Peyer's patch (tissue), 4 donors: ENCODE data around the gene SLC4A1AP. TPM values are rescaled to one million over a fixed set of nuclear protein-coding genes. Genes with fewer than 3 reads are reported as not detected.

Source experiments
- DNase-seq, 3 donors: peaks; one replicate each; pipeline ENCODE4 v3.0.0-alpha.2; 2017 to 2019
- H3K27ac ChIP-seq, 4 donors: fragments of 200-600 bp; sonication (generic); one replicate each; pipeline ENCODE4 v1.5.1; 2016 to 2019
- H3K27me3 ChIP-seq, 2 donors: fragments of 200-600 bp; sonication (generic); one replicate each; pipeline ENCODE4 v1.5.1; 2019
- H3K36me3 ChIP-seq, 3 donors: fragments of 200-600 bp; sonication (generic); one replicate each; pipeline ENCODE4 v1.5.1; 2016 to 2019
- H3K4me1 ChIP-seq, 4 donors: fragments of 200-600 bp; sonication (generic); one replicate each; pipeline ENCODE4 v1.5.1; 2016 to 2019
- H3K4me3 ChIP-seq, 4 donors: fragments of 200-600 bp; sonication (generic); 1 replicate in 3 of 4; 2 replicates in 1 of 4; pipeline ENCODE4 v1.5.1; 2016 to 2019; ENCODE audit warnings: mild to moderate bottlenecking in 1 of 4
- H3K9me3 ChIP-seq, 4 donors: fragments of 200-600 bp; sonication (generic); one replicate each; pipeline ENCODE4 v1.5.1; 2016 to 2019; ENCODE audit warnings: mild to moderate bottlenecking in 1 of 4
- POLR2A ChIP-seq, 2 donors: fragments of 450-650 bp; IDR thresholded peaks; one replicate each; pipeline ENCODE4 v1.5.1; 2017; ENCODE audit warnings: antibody characterized with exemption in 2 of 2, mild to moderate bottlenecking in 2 of 2, moderate library complexity in 2 of 2
- total RNA-seq, 4 donors: library from RNA; depleted of rRNA; stranded (reverse); fragments of >200 nt; gene quantifications; one replicate each; pipeline ENCODE4 v1.1.0, GENCODE V29; 2016
- TF ChIP-seq, protein P1 (sequence below), 6 experiments: fragments of 450-650 bp in 4 of 6; fragments of 200-600 bp in 2 of 6; sonication (generic) in 1 of 6; IDR thresholded peaks; one replicate each; pipeline ENCODE4 v1.5.1; 2017 to 2019; ENCODE audit warnings: antibody characterized with exemption in 6 of 6, mild to moderate bottlenecking in 3 of 6, moderate library complexity in 1 of 6

SLC4A1AP gene
- total RNA-seq, 4 donors from 2014 or later: 18.6 to 47.0 (median 21.9) TPM

DNA sequence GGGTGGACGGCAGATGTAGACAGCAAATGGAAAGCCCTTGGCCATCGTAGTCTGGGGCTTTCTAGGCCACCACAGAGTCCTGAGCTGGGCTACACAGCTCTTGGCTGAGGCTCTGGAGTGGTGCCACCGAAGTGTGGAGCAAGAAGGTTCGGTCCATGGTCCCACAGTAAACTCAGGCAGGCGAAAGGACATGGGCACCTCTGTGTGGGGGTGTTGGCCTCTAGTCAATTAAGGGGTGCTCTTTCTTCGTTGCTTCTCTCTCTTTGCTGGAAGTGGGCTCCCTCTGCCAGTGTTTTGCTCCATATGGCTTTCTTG lies 73.2 kb downstream of the SLC4A1AP start:
- H3K4me1 ChIP-seq: peaks cover 3 to 17% (median 6%) of the 10 kb centered on the region in 4 donors
- TF ChIP-seq POLR2A (IDR thresholded peaks at IDR 0.05): no peak
- TF ChIP-seq, protein P1, sequence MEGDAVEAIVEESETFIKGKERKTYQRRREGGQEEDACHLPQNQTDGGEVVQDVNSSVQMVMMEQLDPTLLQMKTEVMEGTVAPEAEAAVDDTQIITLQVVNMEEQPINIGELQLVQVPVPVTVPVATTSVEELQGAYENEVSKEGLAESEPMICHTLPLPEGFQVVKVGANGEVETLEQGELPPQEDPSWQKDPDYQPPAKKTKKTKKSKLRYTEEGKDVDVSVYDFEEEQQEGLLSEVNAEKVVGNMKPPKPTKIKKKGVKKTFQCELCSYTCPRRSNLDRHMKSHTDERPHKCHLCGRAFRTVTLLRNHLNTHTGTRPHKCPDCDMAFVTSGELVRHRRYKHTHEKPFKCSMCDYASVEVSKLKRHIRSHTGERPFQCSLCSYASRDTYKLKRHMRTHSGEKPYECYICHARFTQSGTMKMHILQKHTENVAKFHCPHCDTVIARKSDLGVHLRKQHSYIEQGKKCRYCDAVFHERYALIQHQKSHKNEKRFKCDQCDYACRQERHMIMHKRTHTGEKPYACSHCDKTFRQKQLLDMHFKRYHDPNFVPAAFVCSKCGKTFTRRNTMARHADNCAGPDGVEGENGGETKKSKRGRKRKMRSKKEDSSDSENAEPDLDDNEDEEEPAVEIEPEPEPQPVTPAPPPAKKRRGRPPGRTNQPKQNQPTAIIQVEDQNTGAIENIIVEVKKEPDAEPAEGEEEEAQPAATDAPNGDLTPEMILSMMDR (IDR thresholded peaks at IDR 0.05): no peak
- H3K36me3 ChIP-seq: no peaks in the 10 kb centered on the region
- no peaks in the 10 kb centered on the region for H3K27me3 ChIP-seq
- no peak overlapping the region for H3K4me3 ChIP-seq
- peak overlapping the region in 2 of 4 donors; percentile 72 for H3K27ac ChIP-seq
- no peak for DNase-seq
- H3K9me3 ChIP-seq: no peaks in the 10 kb centered on the region

DNA sequence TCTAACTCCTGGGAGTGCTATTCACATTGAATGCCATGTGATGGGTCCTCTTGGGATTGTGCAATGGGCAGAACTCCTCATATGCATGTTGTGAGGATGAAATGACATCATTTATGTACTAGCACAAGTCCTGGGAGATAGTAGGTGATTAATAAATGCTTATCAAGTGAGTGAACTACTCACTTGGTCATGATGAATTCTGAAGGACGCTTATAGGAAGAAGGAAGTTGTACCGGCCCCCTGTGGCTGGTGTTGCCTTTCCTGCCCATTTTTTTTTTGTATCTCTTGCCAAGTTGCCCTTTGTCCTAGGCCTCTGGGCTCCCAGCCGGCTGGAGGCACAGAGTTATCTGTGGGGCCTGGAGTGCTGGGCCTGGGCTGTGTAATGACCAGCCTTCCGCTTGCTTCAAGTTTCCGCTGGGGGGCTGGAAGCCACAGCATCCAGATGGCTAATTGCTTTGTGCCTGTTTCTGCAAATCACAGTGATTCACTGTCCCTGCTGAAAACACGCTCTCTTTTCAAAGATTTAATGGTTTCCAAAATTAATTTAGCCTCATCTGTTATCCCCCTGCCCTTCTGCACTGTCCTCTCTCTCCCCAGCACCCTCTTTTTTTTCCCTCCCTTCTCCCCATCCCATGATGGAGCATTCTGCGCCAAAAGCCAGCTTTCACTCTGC lies 74.1 kb downstream of the SLC4A1AP start:
- Histone ChIP-seq H3K36me3 (no peaks in the 10 kb centered on the region), H3K4me1 (peaks cover 3 to 17% (median 6%) of the 10 kb centered on the region in 4 donors), H3K27me3 (no peaks in the 10 kb centered on the region), H3K9me3 (no peaks in the 10 kb centered on the region), H3K4me3 (no peak overlapping the region), H3K27ac (peak overlapping the region in 2 of 4 donors; percentile 38 to 72)
- TF ChIP-seq, protein P1 (IDR thresholded peaks at IDR 0.05): peak in 3 of 6 experiments; percentile 6 to 35 (median 29)
- no peak for TF ChIP-seq POLR2A (IDR thresholded peaks at IDR 0.05)
- DNase-seq: peak in 2 of 3 donors; percentile 60 to 65

- TF ChIP-seq, protein P1 (IDR thresholded peaks at IDR 0.05): no peak
- TF ChIP-seq POLR2A (IDR thresholded peaks at IDR 0.05): no peak
- Histone ChIP-seq H3K4me3 (no peak overlapping the region), H3K27ac (peak overlapping the region in 2 of 4 donors; percentile 38 to 72), H3K27me3 (no peaks in the 10 kb centered on the region), H3K9me3 (no peaks in the 10 kb centered on the region), H3K4me1 (peaks cover 3 to 17% (median 6%) of the 10 kb centered on the region in 4 donors), H3K36me3 (no peaks in the 10 kb centered on the region)
- DNase-seq: no peak
Measured at GRCh38 chr2:27738349-27739057, 74.8 kb downstream of the SLC4A1AP start.

GRCh38 chr2:27739058-27739373 lies 75.3 kb downstream of the SLC4A1AP start:
- no peak for DNase-seq
- no peak overlapping the region for H3K4me3 ChIP-seq
- H3K36me3 ChIP-seq: no peaks in the 10 kb centered on the region
- no peak for TF ChIP-seq POLR2A (IDR thresholded peaks at IDR 0.05)
- TF ChIP-seq, protein P1 (IDR thresholded peaks at IDR 0.05): no peak
- H3K4me1 ChIP-seq: peaks cover 3 to 17% (median 6%) of the 10 kb centered on the region in 4 donors
- H3K27ac ChIP-seq: no peak overlapping the region
- no peaks in the 10 kb centered on the region for H3K27me3 ChIP-seq
- H3K9me3 ChIP-seq: no peaks in the 10 kb centered on the region

- TF ChIP-seq POLR2A (IDR thresholded peaks at IDR 0.05): no peak
- TF ChIP-seq, protein P1 (IDR thresholded peaks at IDR 0.05): no peak
- H3K9me3 ChIP-seq: no peaks in the 10 kb centered on the region
- H3K36me3 ChIP-seq: no peaks in the 10 kb centered on the region
- H3K4me1 ChIP-seq: peaks cover 0 to 6% (median 4%) of the 10 kb centered on the region in 4 donors
- H3K4me3 ChIP-seq: no peak overlapping the region
- no peak for DNase-seq
- no peak overlapping the region for H3K27ac ChIP-seq
- no peaks in the 10 kb centered on the region for H3K27me3 ChIP-seq
Measured at GRCh38 chr2:27741673-27742072, 78.0 kb downstream of the SLC4A1AP start.
